Activated B cell treated with CpG ODN at 0.5 μM for 24 hours (primary cell): ENCODE data around the gene CHKA. TPM values are rescaled to one million over a fixed set of nuclear protein-coding genes. Genes with fewer than 3 reads are reported as not detected.

Experiments
- ATAC-seq: fragments of 200-7000 bp; cut with Tn5 transposase; one replicate; pipeline ENCODE4 v1.10.0; 2021; ENCODE audit warnings: low read depth, mild to moderate bottlenecking, moderate library complexity
- CTCF ChIA-PET: fragments of 350-600 bp; sonication (Branson Sonifier 250); formaldehyde crosslinking; loops from one replicate; lab custom pipeline; 2021; ENCODE audit warnings: antibody characterized with exemption; lab: Charles Lee
- POLR2A ChIA-PET: fragments of 350-600 bp; sonication (Branson Sonifier 250); formaldehyde crosslinking; loops from one replicate; lab custom pipeline; 2021; ENCODE audit warnings: antibody characterized with exemption; lab: Charles Lee
- DNase-seq: peaks from one replicate; pipeline ENCODE4 v3.0.0; 2022
- H3K27ac Mint-ChIP-seq: one replicate; pipeline ENCODE4 v1.8.0; 2020; ENCODE audit warnings: mixed read lengths
- H3K27me3 Mint-ChIP-seq: one replicate; pipeline ENCODE4 v1.8.0; 2021; ENCODE audit warnings: mixed read lengths
- H3K36me3 Mint-ChIP-seq: one replicate; pipeline ENCODE4 v1.8.0; 2021; ENCODE audit warnings: low read depth, mixed read lengths
- H3K4me1 Mint-ChIP-seq: one replicate; pipeline ENCODE4 v1.8.0; 2021; ENCODE audit warnings: mixed read lengths
- H3K4me3 Mint-ChIP-seq: one replicate; pipeline ENCODE4 v1.8.0; 2020; ENCODE audit warnings: mild to moderate bottlenecking, mixed read lengths
- H3K9me3 Mint-ChIP-seq: one replicate; pipeline ENCODE4 v1.8.0; 2020; ENCODE audit warnings: mixed read lengths
- intact Hi-C: fragments of 100-400 bp; cut with micrococcal nuclease; formaldehyde crosslinking; loops from one replicate; pipeline ENCODE4 v1.15.1; 2024
- total RNA-seq: library from RNA; stranded (reverse); gene quantifications from 2 replicates; pipeline ENCODE4 v1.2.3, GENCODE V29; 2022
- TF ChIP-seq, protein P1 (sequence below): fragments of 200-600 bp; IDR thresholded peaks from one replicate; pipeline ENCODE4 v1.8.0; 2022; ENCODE audit warnings: antibody characterized with exemption, mild to moderate bottlenecking

Gene CHKA
- total RNA-seq, 1 donor from 2014 or later = 16.1 TPM

DNA sequence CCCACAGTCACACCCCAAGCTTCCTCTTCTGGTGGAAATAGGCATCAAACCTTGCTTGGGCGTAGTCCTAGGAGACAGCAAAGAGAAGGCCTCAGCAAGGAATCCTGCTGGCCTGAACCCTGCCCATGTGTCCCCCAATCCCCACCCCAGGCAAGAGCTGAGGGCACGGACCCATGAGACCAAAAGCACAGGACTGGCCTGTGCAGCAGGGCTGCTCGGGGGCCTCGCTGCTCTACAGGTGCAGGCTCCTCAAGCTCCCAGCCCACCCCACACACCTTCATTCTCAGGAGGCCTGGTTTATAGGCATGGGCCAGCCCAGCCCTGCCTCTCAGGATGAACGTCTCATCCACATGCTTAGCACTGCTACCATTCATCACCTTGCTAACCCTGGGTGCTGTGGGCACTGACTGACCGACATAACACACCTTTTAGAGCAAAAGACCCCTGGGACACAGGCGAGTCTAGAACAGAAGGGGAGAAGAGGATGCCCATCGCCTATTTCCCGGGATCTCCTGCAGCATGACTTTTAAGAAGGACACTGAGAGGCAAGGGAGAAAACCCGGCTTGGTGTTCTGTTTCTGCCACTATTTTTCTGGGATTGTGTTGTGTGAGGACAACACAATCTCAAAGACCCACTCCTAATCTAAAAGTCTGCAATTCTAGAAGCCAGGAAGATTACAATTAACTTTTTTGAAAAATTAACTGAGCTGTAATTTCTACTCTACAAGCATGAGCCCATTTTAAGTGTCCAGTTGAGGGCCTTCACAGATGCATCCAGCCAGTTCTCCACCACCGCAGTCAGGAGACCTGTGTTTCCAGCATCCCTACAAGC is 67.0 kb downstream of the CHKA start:
- H3K9me3 Mint-ChIP-seq = no peaks in the 10 kb centered on the region
- H3K27ac Mint-ChIP-seq = no peak overlapping the region
- POLR2A ChIA-PET = interaction anchor here (1.1 kb wide), 1 partner anchor 14 kb away, joined by 3 read pairs; no protein-coding TSS in a partner anchor
- H3K4me3 Mint-ChIP-seq = no peak overlapping the region
- DNase-seq (no peak), ATAC-seq (no peak)
- H3K4me1 Mint-ChIP-seq = peaks cover 3% of the 10 kb centered on the region
- H3K27me3 Mint-ChIP-seq = no peaks in the 10 kb centered on the region
- intact Hi-C loops = no loop called here
- TF ChIP-seq, protein P1, sequence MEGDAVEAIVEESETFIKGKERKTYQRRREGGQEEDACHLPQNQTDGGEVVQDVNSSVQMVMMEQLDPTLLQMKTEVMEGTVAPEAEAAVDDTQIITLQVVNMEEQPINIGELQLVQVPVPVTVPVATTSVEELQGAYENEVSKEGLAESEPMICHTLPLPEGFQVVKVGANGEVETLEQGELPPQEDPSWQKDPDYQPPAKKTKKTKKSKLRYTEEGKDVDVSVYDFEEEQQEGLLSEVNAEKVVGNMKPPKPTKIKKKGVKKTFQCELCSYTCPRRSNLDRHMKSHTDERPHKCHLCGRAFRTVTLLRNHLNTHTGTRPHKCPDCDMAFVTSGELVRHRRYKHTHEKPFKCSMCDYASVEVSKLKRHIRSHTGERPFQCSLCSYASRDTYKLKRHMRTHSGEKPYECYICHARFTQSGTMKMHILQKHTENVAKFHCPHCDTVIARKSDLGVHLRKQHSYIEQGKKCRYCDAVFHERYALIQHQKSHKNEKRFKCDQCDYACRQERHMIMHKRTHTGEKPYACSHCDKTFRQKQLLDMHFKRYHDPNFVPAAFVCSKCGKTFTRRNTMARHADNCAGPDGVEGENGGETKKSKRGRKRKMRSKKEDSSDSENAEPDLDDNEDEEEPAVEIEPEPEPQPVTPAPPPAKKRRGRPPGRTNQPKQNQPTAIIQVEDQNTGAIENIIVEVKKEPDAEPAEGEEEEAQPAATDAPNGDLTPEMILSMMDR = no peak
- CTCF ChIA-PET = no interaction called here
- peaks cover 38% of the 10 kb centered on the region for H3K36me3 Mint-ChIP-seq

DNA sequence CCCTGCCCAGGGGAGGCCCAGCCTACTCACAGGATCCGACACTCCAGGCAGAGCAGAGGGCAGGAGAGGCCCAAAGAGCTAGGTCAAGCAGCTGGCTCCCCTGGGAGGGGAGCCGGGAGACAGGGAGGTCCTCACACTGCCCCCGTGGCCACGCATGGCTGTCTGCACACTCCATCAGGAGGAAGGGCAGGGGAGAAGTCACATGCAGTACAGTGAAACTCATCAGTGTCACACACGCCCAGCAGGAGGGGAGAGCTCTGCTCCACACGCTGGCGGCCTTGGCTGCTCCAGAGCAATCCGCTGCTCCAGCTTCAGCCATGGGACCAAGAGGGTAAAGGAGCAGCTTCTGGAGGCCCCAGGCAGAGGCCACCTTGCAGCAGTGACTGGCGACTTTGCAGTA is 68.1 kb downstream of the CHKA start:
- no peak overlapping the region for H3K4me3 Mint-ChIP-seq
- ATAC-seq = no peak
- H3K27ac Mint-ChIP-seq = peak overlapping the region; percentile 6
- no peaks in the 10 kb centered on the region for H3K9me3 Mint-ChIP-seq
- peaks cover 3% of the 10 kb centered on the region for H3K4me1 Mint-ChIP-seq
- DNase-seq = no peak
- no peaks in the 10 kb centered on the region for H3K27me3 Mint-ChIP-seq
- H3K36me3 Mint-ChIP-seq = peaks cover 45% of the 10 kb centered on the region
- POLR2A ChIA-PET = interaction anchor here (1.1 kb wide), 1 partner anchor 12 kb away, joined by 3 read pairs; no protein-coding TSS in a partner anchor
- CTCF ChIA-PET = no interaction called here
- intact Hi-C loops = no loop called here
- TF ChIP-seq, protein P1 = no peak

DNA sequence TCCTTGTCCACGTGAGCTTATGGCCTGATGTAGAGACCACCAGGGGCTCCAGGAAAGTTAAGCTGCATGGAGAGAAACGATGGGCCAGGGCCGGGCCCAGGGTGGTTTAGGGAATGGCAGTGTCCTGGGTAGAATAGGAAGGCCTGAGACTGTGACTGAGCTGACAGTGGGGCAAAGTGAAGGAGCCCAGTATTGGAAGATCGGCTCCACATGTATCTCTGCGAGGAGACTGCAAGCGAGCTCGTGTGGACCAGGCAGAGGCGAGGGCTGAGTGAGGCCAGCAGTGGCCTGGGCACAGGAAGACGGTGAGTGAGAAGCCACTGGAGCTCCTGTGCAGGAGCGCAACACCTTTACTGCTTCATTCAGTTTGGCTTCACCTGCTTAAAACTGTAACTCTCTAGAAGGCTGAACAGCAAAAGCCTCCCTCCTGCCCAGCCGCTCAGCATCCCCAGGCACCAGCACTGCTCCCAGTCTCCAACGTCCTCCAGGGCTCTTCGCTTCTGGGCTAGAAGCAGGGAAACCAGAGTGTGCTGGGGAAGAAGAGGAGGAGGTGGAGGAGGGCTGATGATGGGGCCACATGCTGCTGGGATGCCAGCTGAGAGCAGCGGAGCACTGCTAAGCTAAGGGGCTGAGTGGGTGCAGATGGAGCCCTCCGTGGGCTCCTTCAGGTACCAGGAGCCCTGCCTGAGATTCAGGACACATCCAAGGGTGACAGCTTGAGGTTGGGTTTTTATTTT is 68.9 kb downstream of the CHKA start:
- Mint-ChIP-seq H3K9me3 (no peaks in the 10 kb centered on the region), H3K36me3 (peaks cover 50% of the 10 kb centered on the region), H3K27ac (no peak overlapping the region), H3K4me3 (no peak overlapping the region), H3K27me3 (no peaks in the 10 kb centered on the region), H3K4me1 (peaks cover 3% of the 10 kb centered on the region)
- intact Hi-C loops = no loop called here
- POLR2A ChIA-PET = no interaction called here
- ATAC-seq (no peak), DNase-seq (no peak)
- CTCF ChIA-PET = no interaction called here
- TF ChIP-seq, protein P1 = no peak

DNA sequence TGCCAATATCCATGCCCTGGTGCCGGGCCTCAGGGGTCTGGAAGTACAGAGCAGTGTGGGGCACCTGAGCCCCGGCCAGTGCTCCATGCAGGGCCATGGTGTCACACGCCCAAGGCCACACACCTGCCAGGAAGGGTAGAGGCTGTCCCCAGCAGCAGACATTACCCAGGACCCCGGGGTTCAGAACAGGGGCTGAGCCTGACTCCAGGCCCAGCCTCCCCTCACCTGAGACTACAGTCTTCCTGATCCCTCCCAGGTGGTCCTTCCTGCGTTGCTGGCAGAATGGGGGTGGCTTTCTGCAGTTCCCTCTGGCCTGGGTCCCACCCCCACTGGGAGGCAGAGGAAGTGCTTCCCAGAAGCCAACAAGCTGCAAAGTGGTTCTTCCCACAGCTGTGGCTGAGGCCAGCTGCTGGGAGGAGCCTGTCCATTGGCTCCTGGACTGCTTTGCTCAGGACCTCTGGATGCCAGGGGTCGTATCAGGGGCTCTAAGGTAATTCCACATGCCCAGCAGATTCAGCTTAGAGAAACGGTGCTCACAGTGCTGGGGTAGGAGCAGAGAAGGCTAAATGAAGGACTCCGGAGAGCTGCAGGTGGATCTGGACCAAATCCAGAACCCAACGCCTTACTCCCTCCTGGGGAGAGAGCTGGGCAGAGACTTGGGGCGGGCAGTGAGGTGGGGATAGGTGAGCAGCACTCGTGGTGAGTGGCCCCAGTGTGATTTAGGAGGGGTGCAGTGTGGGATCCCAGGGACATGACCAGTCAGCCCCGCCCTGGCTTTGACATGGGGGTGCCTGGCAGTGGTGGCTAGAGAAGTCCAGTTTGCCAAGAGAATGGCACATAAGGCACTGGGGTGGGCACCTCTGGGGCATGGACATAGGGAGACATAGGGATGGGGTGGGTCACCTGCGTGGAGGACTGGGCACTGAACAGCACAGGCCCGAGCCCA is 69.7 kb downstream of the CHKA start:
- peaks cover 57% of the 10 kb centered on the region for H3K36me3 Mint-ChIP-seq
- no peak for DNase-seq
- TF ChIP-seq, protein P1 = no peak
- ChIA-PET CTCF (no interaction called here), POLR2A (no interaction called here)
- no peaks in the 10 kb centered on the region for H3K9me3 Mint-ChIP-seq
- H3K27me3 Mint-ChIP-seq = no peaks in the 10 kb centered on the region
- intact Hi-C loops = no loop called here
- H3K4me1 Mint-ChIP-seq = peaks cover 3% of the 10 kb centered on the region
- no peak for ATAC-seq
- no peak overlapping the region for H3K4me3 Mint-ChIP-seq
- no peak overlapping the region for H3K27ac Mint-ChIP-seq
